B cell (primary cell): Measurements from ENCODE around the gene BCAS4.

Source experiments
- EZH2 ChIP-seq: IDR thresholded peaks from 2 replicates; pipeline ENCODE4 v1.6.1; 2012; ENCODE audit warnings: borderline replicate concordance, low read depth, mild to moderate bottlenecking, moderate library complexity, low read length; ENCODE audit not compliant: insufficient read depth, poor library complexity, severe bottlenecking
- TF ChIP-seq, protein P1 (sequence below): fragments of 200-600 bp; IDR thresholded peaks from one replicate; pipeline ENCODE4 v1.8.0; 2022; ENCODE audit warnings: antibody characterized with exemption, mild to moderate bottlenecking

DNA sequence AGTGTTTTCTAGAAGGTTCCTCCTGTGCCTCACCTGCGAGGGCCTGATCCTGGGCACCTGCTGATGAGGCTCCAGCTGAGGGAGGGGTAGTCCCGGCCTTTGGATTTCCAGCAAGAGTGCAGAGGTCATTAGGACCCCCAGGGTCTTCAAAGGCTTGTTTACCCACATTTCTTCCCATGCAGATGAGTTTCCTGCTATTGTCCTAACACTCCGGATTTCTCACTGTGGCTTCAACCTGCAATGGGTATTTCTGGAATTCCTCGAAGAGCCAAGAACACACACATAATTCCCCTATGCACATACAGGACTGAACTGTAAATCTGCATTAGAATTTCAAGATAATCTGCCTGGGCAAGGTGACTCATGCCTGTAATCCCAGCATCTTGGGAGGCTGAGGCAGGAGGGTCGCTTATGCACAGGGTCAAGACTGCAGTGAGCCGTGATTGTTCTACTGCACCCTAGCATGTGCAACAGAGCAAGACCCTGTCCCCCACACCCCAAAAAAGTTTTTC lies 82.4 kb downstream of the BCAS4 start:
- TF ChIP-seq, protein P1, sequence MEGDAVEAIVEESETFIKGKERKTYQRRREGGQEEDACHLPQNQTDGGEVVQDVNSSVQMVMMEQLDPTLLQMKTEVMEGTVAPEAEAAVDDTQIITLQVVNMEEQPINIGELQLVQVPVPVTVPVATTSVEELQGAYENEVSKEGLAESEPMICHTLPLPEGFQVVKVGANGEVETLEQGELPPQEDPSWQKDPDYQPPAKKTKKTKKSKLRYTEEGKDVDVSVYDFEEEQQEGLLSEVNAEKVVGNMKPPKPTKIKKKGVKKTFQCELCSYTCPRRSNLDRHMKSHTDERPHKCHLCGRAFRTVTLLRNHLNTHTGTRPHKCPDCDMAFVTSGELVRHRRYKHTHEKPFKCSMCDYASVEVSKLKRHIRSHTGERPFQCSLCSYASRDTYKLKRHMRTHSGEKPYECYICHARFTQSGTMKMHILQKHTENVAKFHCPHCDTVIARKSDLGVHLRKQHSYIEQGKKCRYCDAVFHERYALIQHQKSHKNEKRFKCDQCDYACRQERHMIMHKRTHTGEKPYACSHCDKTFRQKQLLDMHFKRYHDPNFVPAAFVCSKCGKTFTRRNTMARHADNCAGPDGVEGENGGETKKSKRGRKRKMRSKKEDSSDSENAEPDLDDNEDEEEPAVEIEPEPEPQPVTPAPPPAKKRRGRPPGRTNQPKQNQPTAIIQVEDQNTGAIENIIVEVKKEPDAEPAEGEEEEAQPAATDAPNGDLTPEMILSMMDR: no peak
- TF ChIP-seq EZH2: no peak
